GM12864 (cell line): ENCODE measurements around the gene MRM3.
"Not testable (repeated sequence)": the region's sequence is repeated elsewhere in the genome, so short reads cannot be mapped to it uniquely, and the experiment has no call there.

ENCODE experiments used
- DNase-seq: peaks from one replicate; pipeline ENCODE4 v3.0.0-alpha.2; 2011; ENCODE audit warnings: low read depth
- H3K4me3 ChIP-seq: 2 replicates; pipeline ENCODE4 v1.5.1; 2011; ENCODE audit warnings: mild to moderate bottlenecking, low read depth, low read length, control low read depth
- CTCF ChIP-seq: IDR thresholded peaks from 2 replicates; pipeline ENCODE4 v1.5.1; 2011; ENCODE audit warnings: low read depth, mild to moderate bottlenecking, moderate library complexity, low read length, control low read depth, inconsistent platforms; ENCODE audit errors: missing control alignments

The MRM3 gene

DNA sequence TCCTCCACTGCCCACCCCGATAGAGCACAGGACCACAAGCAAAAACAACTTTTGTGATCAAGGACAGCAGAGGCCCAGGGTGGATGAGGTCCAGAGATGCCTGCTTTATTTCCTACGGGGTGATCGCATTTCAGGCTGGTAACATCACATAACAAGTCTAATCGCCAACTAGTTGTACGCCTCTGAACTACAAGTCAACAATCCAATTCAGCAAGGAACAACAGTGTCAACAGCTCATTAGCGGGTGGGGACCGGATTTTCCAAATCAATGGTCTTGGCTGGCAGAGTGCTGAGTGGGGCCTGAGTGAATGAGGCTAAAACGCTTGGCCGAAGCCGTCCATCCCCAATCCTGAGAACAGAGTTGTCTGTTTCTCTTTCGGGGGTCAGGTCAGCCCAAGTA lies 17.1 kb downstream of the MRM3 start:
- no peak for DNase-seq
- TF ChIP-seq CTCF: no peak
- no peak overlapping the region for H3K4me3 ChIP-seq

DNA sequence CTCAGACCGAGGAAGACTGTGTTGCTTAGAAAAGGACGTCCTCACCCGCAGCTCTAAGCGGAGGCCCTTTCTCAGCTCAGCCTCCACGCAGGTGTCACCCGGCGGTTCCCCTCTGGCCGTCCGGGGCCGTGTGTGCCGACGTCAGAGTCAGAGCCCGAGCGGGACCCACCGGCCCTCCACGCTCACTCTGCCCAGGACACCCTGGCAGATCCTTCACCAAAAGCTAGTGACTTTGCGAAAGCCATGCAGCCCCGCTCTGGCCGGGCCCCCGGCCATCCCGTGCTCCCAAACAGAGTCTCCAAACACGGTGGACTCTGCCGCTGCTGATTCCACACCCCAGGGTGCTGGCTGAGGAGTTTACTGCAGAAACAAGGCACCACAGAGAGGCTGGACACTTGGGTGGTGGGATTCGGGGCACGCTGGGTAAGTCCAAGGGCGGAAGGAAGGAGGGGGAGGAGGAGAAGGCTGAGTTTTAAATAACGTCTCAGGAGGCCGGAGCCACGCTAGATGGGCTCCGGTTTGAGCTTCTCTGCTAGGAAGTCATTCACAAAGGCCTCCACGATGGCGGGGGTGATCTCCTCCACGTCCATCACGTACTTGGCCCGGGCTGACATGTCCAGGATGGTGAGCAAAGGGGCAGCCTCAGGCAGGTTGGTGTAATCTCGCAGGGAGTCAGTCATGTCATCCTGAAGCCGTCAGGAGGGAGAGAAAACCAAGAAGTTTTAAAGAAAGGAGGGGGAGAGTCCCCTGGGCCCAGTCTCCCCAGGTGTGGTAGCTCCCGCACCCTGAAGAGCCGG lies 18.5 kb downstream of the MRM3 start:
- no peak overlapping the region for H3K4me3 ChIP-seq
- DNase-seq: no peak
- no peak for TF ChIP-seq CTCF

DNA sequence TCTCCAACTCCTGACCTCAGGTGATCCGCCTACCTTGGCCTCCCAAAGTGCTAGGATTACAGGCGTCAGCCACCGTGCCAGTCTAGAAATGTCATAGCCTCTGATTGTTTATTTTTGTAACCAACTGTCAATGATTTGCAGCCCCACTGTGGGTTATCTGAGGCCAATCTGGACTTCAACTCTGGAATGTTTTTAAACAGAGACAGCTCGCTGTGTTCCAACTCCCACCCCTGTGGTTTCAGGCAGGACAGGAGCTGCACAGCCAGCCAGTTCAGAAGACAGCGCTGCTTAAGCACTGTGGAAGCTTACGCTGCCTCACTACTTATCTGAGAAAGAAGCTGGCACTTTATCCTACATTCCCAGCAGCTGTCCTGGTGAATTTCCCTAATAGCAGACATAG lies 19.5 kb downstream of the MRM3 start:
- no peak overlapping the region for H3K4me3 ChIP-seq
- no peak for DNase-seq
- TF ChIP-seq CTCF: no peak

- H3K4me3 ChIP-seq: no peak overlapping the region
- DNase-seq: no peak
- TF ChIP-seq CTCF: no peak
These were observed 20.3 kb downstream of the MRM3 start for GRCh38 chr17:802481-802880.

GRCh38 chr17:802901-803881 lies 21.0 kb downstream of the MRM3 start:
- no peak overlapping the region for H3K4me3 ChIP-seq
- DNase-seq: no peak
- no peak for TF ChIP-seq CTCF

DNA sequence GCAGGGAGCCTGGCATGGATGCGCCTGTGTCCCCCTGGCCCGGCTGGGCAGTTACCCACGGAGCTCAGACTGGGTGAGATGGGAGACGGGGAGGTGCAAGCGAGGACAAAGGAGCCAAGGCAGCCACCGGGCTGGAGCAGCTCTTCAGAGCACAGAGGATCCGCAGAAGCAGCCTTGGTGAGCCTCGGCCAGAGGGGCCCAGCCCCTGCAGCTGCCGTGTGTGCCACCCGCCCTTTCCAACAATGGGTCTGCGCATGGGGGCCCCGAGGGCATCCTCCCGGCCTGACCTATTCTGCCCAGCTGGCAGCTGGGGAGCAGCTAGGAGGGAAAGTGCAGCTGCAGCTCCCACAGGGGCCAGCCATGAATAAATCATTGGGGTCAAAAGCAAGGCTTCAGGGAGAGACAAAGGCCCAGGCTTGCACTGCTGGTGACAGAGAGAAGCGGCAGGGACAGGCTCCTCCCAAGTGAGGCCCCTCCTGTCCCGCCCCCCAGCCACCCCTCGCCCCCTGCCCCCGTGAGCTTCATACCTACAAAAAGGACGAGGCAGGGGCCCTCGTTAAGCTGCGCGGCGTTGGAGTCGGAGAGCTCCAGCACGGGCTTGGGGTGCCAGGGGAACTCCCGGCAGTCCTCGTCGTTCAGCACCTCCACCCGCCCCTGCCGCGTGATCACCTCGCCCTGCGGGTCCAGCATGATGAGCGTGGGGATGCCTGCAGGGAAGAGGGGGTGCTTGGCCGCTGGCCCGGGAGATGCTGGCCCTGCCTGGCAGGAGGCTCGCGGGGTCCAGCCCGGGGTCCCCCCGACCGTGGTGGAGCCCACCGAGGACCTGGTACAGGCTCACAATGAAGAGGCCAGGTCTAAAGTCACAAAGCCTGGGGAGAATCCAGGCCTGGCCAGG lies 22.6 kb downstream of the MRM3 start:
- no peak for DNase-seq
- TF ChIP-seq CTCF: no peak
- no peak overlapping the region for H3K4me3 ChIP-seq

DNA sequence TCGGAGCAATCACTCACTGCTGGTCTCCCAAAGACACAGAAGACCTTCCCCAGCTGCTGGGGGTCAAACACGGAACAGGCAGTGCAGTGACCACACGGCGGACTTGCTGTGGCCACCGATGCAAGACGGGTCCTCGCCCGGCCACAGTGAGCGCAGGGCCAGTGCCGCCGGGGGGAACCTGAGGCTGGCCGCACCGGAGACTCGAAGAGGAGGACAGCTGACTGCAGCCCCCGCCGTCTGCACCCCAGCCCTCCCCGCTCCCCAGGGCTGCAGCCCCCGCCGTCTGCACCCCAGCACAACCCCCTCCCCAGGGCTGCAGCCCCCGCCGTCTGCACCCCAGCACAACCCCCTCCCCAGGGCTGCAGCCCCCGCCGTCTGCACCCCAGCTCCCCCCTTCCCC lies 23.7 kb downstream of the MRM3 start:
- not testable (repeated sequence) for H3K4me3 ChIP-seq, DNase-seq
